H9 (cell line): ENCODE data around the gene ATP8A1. TPM values are rescaled to one million over a fixed set of nuclear protein-coding genes. Genes with fewer than 3 reads are reported as not detected.

ENCODE experiments used
- DNase-seq: peaks from one replicate; pipeline ENCODE4 v3.0.0-alpha.2; 2017
- H2AFZ ChIP-seq: one replicate; pipeline ENCODE4 v1.6.1; 2013; ENCODE audit warnings: mild to moderate bottlenecking, low read length, control low read depth, moderate library complexity
- H2AK5ac ChIP-seq: 2 replicates; pipeline ENCODE4 v1.6.1; 2013; ENCODE audit warnings: low read length, control low read depth, mixed read lengths; ENCODE audit not compliant: insufficient read length
- H2BK120ac ChIP-seq: one replicate; pipeline ENCODE4 v1.6.1; 2013; ENCODE audit warnings: low read depth, mild to moderate bottlenecking, low read length, control low read depth, inconsistent platforms; ENCODE audit not compliant: poor library complexity, severe bottlenecking
- H2BK12ac ChIP-seq: 2 replicates; pipeline ENCODE4 v1.6.1; 2013; ENCODE audit warnings: low read length, control low read depth, mixed read lengths, low read depth; ENCODE audit not compliant: insufficient read length
- H2BK15ac ChIP-seq: 2 replicates; pipeline ENCODE4 v1.6.1; 2013; ENCODE audit warnings: low read depth, low read length, control low read depth
- H2BK20ac ChIP-seq: one replicate; pipeline ENCODE4 v1.6.1; 2013; ENCODE audit warnings: low read depth, mild to moderate bottlenecking, low read length, control low read depth, inconsistent platforms; ENCODE audit not compliant: poor library complexity, severe bottlenecking
- H2BK5ac ChIP-seq: 2 replicates; pipeline ENCODE4 v1.6.1; 2013; ENCODE audit warnings: low read length, control low read depth, mixed read lengths; ENCODE audit not compliant: insufficient read length
- H3K14ac ChIP-seq: 2 replicates; pipeline ENCODE4 v1.6.1; 2013; ENCODE audit warnings: low read length, control low read depth; ENCODE audit not compliant: insufficient read depth
- H3K18ac ChIP-seq: 2 replicates; pipeline ENCODE4 v1.6.1; 2013; ENCODE audit warnings: low read depth, mild to moderate bottlenecking, mixed read lengths, low read length, control low read depth; ENCODE audit not compliant: insufficient read length
- H3K23ac ChIP-seq: 2 replicates; pipeline ENCODE4 v1.6.1; 2013; ENCODE audit warnings: low read length, control low read depth, mixed read lengths, low read depth; ENCODE audit not compliant: insufficient read length
- H3K23me2 ChIP-seq: 2 replicates; pipeline ENCODE4 v1.6.1; 2013; ENCODE audit warnings: low read depth, mild to moderate bottlenecking, mixed read lengths, low read length, control low read depth; ENCODE audit not compliant: insufficient read length, poor library complexity, severe bottlenecking
- H3K27ac ChIP-seq: 2 replicates; pipeline ENCODE4 v1.5.1; 2013; ENCODE audit warnings: low read length, control low read depth, mixed read lengths, low read depth; ENCODE audit not compliant: insufficient read length
- H3K27me3 ChIP-seq: 2 replicates; pipeline ENCODE4 v1.6.1; 2013; ENCODE audit warnings: low read length, control low read depth, inconsistent platforms; ENCODE audit not compliant: insufficient read depth
- H3K4ac ChIP-seq: 2 replicates; pipeline ENCODE4 v1.6.1; 2013; ENCODE audit warnings: low read depth, mild to moderate bottlenecking, control low read depth, inconsistent platforms, low read length, moderate library complexity
- H3K4me1 ChIP-seq: 2 replicates; pipeline ENCODE4 v1.6.1; 2013; ENCODE audit warnings: low read length, control low read depth, inconsistent platforms; ENCODE audit not compliant: insufficient read depth
- H3K4me2 ChIP-seq: 2 replicates; pipeline ENCODE4 v1.6.1; 2013; ENCODE audit warnings: low read length, control low read depth, mixed read lengths; ENCODE audit not compliant: insufficient read length, insufficient read depth
- H3K56ac ChIP-seq: 2 replicates; pipeline ENCODE4 v1.6.1; 2013; ENCODE audit warnings: low read depth, mild to moderate bottlenecking, mixed read lengths, low read length, control low read depth; ENCODE audit not compliant: insufficient read length
- H3K79me1 ChIP-seq: 2 replicates; pipeline ENCODE4 v1.6.1; 2013; ENCODE audit warnings: low read depth, mild to moderate bottlenecking, moderate library complexity, low read length, control low read depth, inconsistent platforms; ENCODE audit not compliant: insufficient read depth, poor library complexity, severe bottlenecking
- H3K79me2 ChIP-seq: 2 replicates; pipeline ENCODE4 v1.6.1; 2013; ENCODE audit warnings: low read length, control low read depth, inconsistent platforms; ENCODE audit not compliant: insufficient read depth
- H3K9ac ChIP-seq: 2 replicates; pipeline ENCODE4 v1.6.1; 2013; ENCODE audit warnings: low read length, control low read depth, mixed read lengths; ENCODE audit not compliant: insufficient read length; ENCODE audit errors: extremely low read depth
- H3K9me3 ChIP-seq: one replicate; pipeline ENCODE4 v1.6.1; 2013; ENCODE audit warnings: low read depth, low read length, inconsistent platforms; ENCODE audit not compliant: control insufficient read depth
- H3T11ph ChIP-seq: one replicate; pipeline ENCODE4 v1.6.1; 2013; ENCODE audit warnings: mild to moderate bottlenecking, low read length, control low read depth, inconsistent platforms
- H4K20me1 ChIP-seq: one replicate; pipeline ENCODE4 v1.6.1; 2013; ENCODE audit not compliant: control insufficient read depth, insufficient read length, insufficient read depth
- H4K5ac ChIP-seq: 2 replicates; pipeline ENCODE4 v1.6.1; 2013; ENCODE audit warnings: low read depth, mild to moderate bottlenecking, mixed read lengths, low read length, control low read depth; ENCODE audit not compliant: insufficient read length
- H4K8ac ChIP-seq: replicated peaks from 2 replicates; pipeline ENCODE4 v1.6.1; 2013; ENCODE audit warnings: low read length, control low read depth, mixed read lengths, low read depth; ENCODE audit not compliant: insufficient read length
- H4K91ac ChIP-seq: 2 replicates; pipeline ENCODE4 v1.6.1; 2013; ENCODE audit warnings: low read depth, mild to moderate bottlenecking, moderate library complexity, mixed read lengths, low read length, control low read depth; ENCODE audit not compliant: insufficient read length
- H3K27ac Mint-ChIP-seq, 3 experiments: 2 replicates in 2 of 3; 3 replicates in 1 of 3; pipeline ENCODE4 v1.8.0; 2020 to 2021; ENCODE audit warnings: mixed read lengths in 3 of 3, mild to moderate bottlenecking in 1 of 3, moderate library complexity in 1 of 3
- H3K27me3 Mint-ChIP-seq: 2 replicates; pipeline ENCODE4 v1.8.0; 2021; ENCODE audit warnings: low read depth, mild to moderate bottlenecking, moderate library complexity, mixed read lengths
- H3K36me3 Mint-ChIP-seq, 3 experiments: 2 replicates in 2 of 3; 3 replicates in 1 of 3; pipeline ENCODE4 v1.8.0; 2020 to 2021; ENCODE audit warnings: low read depth in 3 of 3, mixed read lengths in 3 of 3; ENCODE audit not compliant: insufficient read depth in 1 of 3
- H3K4me1 Mint-ChIP-seq, 2 experiments: 2 replicates each; pipeline ENCODE4 v1.8.0; 2020; ENCODE audit warnings: mixed read lengths in 2 of 2
- H3K4me3 Mint-ChIP-seq, 2 experiments: 2 replicates in 1 of 2; 3 replicates in 1 of 2; pipeline ENCODE4 v1.8.0; 2020 to 2021; ENCODE audit warnings: mild to moderate bottlenecking in 2 of 2, mixed read lengths in 2 of 2, moderate library complexity in 1 of 2
- H3K9me3 Mint-ChIP-seq, 2 experiments: 2 replicates in 1 of 2; 3 replicates in 1 of 2; pipeline ENCODE4 v1.8.0; 2020; ENCODE audit warnings: mild to moderate bottlenecking in 2 of 2, mixed read lengths in 2 of 2, moderate library complexity in 1 of 2
- CTCF ChIP-seq: fragments of 200-600 bp; sonication (generic); conservative IDR thresholded peaks from 3 replicates; pipeline ENCODE4 v1.8.0; 2021; ENCODE audit warnings: antibody characterized with exemption, mild to moderate bottlenecking
- WGBS: extraction: QIAGEN DNeasy Blood & Tissue Kit; methylation state at CpG from one replicate; pipeline ENCODE4 v1.1.7; 2013; ENCODE audit warnings: missing lambda C conversion rate, low lambda C conversion rate, mixed read lengths; ENCODE audit not compliant: insufficient read length; ENCODE audit errors: extremely low coverage; 5-methylcytosine and 5-hydroxymethylcytosine counted together
- total RNA-seq: library from RNA; stranded (reverse); gene quantifications from 2 replicates; pipeline ENCODE4 v1.2.1, GENCODE V29; 2021

ATP8A1 gene
- total RNA-seq, 1 experiment from 2014 or later, result 5.1 TPM

- H3K27ac ChIP-seq, result no peak overlapping the region
- H3K27me3 Mint-ChIP-seq, result peaks cover 25% of the 10 kb centered on the region
Measured at GRCh38 chr4:42411803-42412202, 245.1 kb downstream of the ATP8A1 start.

More at GRCh38 chr4:42411803-42412202, 245.1 kb downstream of the ATP8A1 start:
- no peak overlapping the region for H3K4ac ChIP-seq
- H3K18ac ChIP-seq, result no peak overlapping the region
- H3K4me2 ChIP-seq, result no peak overlapping the region
- no peaks in the 10 kb centered on the region for H3K9me3 Mint-ChIP-seq
- H2AFZ ChIP-seq, result no peak overlapping the region
- no peaks in the 10 kb centered on the region for H3K27me3 ChIP-seq
- H2BK120ac ChIP-seq, result no peak overlapping the region
- H3K9me3 ChIP-seq, result no peaks in the 10 kb centered on the region
- H2BK12ac ChIP-seq, result no peak overlapping the region
- H4K8ac ChIP-seq, result no peak overlapping the region
- no peak for DNase-seq
- no peak overlapping the region for H4K91ac ChIP-seq
- H3K9ac ChIP-seq, result no peak overlapping the region
- H2BK5ac ChIP-seq, result no peak overlapping the region
- H3K56ac ChIP-seq, result no peak overlapping the region
- WGBS, result no CpG with 5 or more reads among the region's 4 CpGs
- H3K4me1 ChIP-seq, result no peaks in the 10 kb centered on the region; the same call in 1 of the 2 replicates
- TF ChIP-seq CTCF, result no peak
- no peak overlapping the region for H3K4me3 Mint-ChIP-seq
- no peak overlapping the region for H3K27ac Mint-ChIP-seq
- no peaks in the 10 kb centered on the region for H3K79me1 ChIP-seq
- H3K23me2 ChIP-seq, result no peaks in the 10 kb centered on the region
- H2AK5ac ChIP-seq, result no peak overlapping the region
- no peak overlapping the region for H3K23ac ChIP-seq
- no peaks in the 10 kb centered on the region for H3K36me3 Mint-ChIP-seq
- H3T11ph ChIP-seq, result no peak overlapping the region
- no peak overlapping the region for H2BK15ac ChIP-seq
- no peak overlapping the region for H4K5ac ChIP-seq
- H3K14ac ChIP-seq, result no peak overlapping the region
- no peaks in the 10 kb centered on the region for H4K20me1 ChIP-seq
- H3K79me2 ChIP-seq, result no peaks in the 10 kb centered on the region
- H3K4me1 Mint-ChIP-seq, result peaks cover 24 to 34% of the 10 kb centered on the region in 2 experiments
- no peak overlapping the region for H2BK20ac ChIP-seq
